ENCODE measurements around the gene DAD1. TPM values are rescaled to one million over a fixed set of nuclear protein-coding genes. Genes with fewer than 3 reads are reported as not detected.

DAD1 gene
- total RNA-seq, 1 experiment from 2014 or later, result 162 TPM

DNA sequence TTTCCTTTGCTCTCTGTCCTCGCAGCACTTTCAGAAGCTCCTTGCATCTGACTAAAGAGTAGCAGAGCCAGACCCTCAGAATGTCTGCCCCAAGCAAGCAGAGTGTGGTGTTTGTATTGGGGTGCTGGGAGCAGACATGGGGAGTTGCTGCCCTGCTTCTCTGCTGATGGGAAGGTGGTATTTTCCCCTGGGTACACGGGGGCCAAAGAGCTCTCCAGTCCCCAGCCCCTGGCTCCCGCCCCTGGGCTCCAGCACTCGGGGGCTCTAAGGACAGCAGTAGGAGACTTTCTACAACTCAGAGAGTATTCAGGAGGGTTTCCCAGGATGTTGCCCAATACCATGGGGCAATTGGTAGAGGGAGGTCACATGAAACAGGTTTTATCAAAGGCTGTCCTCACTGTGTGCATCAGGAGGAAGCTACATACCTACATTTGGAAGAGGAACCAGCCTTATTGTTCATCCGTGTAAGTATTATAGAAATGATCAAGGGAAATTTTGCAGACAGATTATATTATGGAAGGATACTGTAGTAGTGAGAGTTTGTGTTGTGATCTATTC, 50.3 kb downstream of the DAD1 start:
- Histone ChIP-seq H4K20me1 (ENCODE audit: insufficient read depth) (no peaks in the 10 kb centered on the region), H2AFZ (ENCODE audit: low read depth, low read length, poor library complexity, severe bottlenecking) (no peak overlapping the region), H3K4me1 (ENCODE audit: control insufficient read depth in 1 of 2, insufficient read depth in 2 of 2, low read length in 2 of 2) (peaks cover 12 to 22% of the 10 kb centered on the region in 2 experiments), H3K27me3 (ENCODE audit: insufficient read depth, low read length) (no peaks in the 10 kb centered on the region), H3K4me2 (ENCODE audit: low read length) (no peak overlapping the region), H3K4me3 (replicated peaks in 1 of 2; ENCODE audit: low read depth in 1 of 2, low read length in 2 of 2) (no peak overlapping the region), H3K9me3 (ENCODE audit: control insufficient read depth in 1 of 2, insufficient read depth in 1 of 2, low read depth in 1 of 2, low read length in 2 of 2) (no peaks in the 10 kb centered on the region), H3K9me2 (ENCODE audit: insufficient read depth) (no peaks in the 10 kb centered on the region), H3K27ac (ENCODE audit: low read depth, low read length) (no peak overlapping the region), H3K79me2 (ENCODE audit: insufficient read depth, low read length) (no peaks in the 10 kb centered on the region), H3K9ac (ENCODE audit: low read length) (no peak overlapping the region), H3K36me3 (ENCODE audit: control insufficient read depth in 1 of 2, insufficient read depth in 2 of 2, low read length in 2 of 2) (no peaks in the 10 kb centered on the region)
- CTCF ChIA-PET, result no interaction called here
- BruUV-seq (replicated peaks), result no TSS peak
- DNase-seq (ENCODE audit: low read depth, low spot score), result no peak
- RAD21 ChIA-PET (ENCODE audit: low non-redundant PET in 1 of 2, low total read pairs in 2 of 2, uncharacterized antibody in 2 of 2, unreplicated experiment in 2 of 2), result no interaction called here
- no peak for ATAC-seq
- POLR2A ChIA-PET, result no interaction called here
- TF ChIP-seq TCF7L2 (IDR thresholded peaks at IDR 0.05; ENCODE audit: borderline replicate concordance, extremely low read depth, insufficient read depth, insufficient read length) (no peak), CBX3 (IDR thresholded peaks at IDR 0.05; ENCODE audit: low read depth) (no peak), JUND (IDR thresholded peaks at IDR 0.05) (no peak), EZH2phosphoT487 (IDR thresholded peaks at IDR 0.05; ENCODE audit: borderline replicate concordance) (no peak), POLR2AphosphoS5 (IDR thresholded peaks at IDR 0.05; ENCODE audit: low read depth, low read length) (no peak), ZFX (IDR thresholded peaks at IDR 0.05) (no peak), SRF (IDR thresholded peaks at IDR 0.05; ENCODE audit: low read depth) (no peak), SP1 (IDR thresholded peaks at IDR 0.05; ENCODE audit: low read depth) (no peak), ELF1 (IDR thresholded peaks at IDR 0.05; ENCODE audit: borderline replicate concordance, low read depth) (no peak), ZNF274 (IDR thresholded peaks at IDR 0.05; ENCODE audit: low read depth, low read length) (no peak), YY1 (IDR thresholded peaks at IDR 0.05; ENCODE audit: extremely low read depth, insufficient replicate concordance, low read depth, low read length) (no peak), SIN3A (IDR thresholded peaks at IDR 0.05; ENCODE audit: low read depth) (no peak), RAD21 (IDR thresholded peaks at IDR 0.05; ENCODE audit: low read depth) (no peak), EZH2 (IDR thresholded peaks at IDR 0.05) (no peak), POLR2A (IDR thresholded peaks at IDR 0.05; ENCODE audit: borderline replicate concordance, extremely low read depth, insufficient read depth, insufficient read length) (no peak), EGR1 (IDR thresholded peaks at IDR 0.05; ENCODE audit: low read depth) (no peak)
- TF ChIP-seq, protein P1, sequence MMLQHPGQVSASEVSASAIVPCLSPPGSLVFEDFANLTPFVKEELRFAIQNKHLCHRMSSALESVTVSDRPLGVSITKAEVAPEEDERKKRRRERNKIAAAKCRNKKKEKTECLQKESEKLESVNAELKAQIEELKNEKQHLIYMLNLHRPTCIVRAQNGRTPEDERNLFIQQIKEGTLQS (IDR thresholded peaks at IDR 0.05), result no peak
- TF ChIP-seq, protein P2, sequence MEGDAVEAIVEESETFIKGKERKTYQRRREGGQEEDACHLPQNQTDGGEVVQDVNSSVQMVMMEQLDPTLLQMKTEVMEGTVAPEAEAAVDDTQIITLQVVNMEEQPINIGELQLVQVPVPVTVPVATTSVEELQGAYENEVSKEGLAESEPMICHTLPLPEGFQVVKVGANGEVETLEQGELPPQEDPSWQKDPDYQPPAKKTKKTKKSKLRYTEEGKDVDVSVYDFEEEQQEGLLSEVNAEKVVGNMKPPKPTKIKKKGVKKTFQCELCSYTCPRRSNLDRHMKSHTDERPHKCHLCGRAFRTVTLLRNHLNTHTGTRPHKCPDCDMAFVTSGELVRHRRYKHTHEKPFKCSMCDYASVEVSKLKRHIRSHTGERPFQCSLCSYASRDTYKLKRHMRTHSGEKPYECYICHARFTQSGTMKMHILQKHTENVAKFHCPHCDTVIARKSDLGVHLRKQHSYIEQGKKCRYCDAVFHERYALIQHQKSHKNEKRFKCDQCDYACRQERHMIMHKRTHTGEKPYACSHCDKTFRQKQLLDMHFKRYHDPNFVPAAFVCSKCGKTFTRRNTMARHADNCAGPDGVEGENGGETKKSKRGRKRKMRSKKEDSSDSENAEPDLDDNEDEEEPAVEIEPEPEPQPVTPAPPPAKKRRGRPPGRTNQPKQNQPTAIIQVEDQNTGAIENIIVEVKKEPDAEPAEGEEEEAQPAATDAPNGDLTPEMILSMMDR (IDR thresholded peaks at IDR 0.05 in 2 of 3, conservative IDR thresholded peaks at IDR 0.05 in 1 of 3; ENCODE audit: borderline replicate concordance in 1 of 3, insufficient read depth in 1 of 3, low read depth in 2 of 3, low read length in 2 of 3), result no peak
- TF ChIP-seq, protein P3, sequence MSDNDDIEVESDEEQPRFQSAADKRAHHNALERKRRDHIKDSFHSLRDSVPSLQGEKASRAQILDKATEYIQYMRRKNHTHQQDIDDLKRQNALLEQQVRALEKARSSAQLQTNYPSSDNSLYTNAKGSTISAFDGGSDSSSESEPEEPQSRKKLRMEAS (IDR thresholded peaks at IDR 0.05), result no peak
- intact Hi-C loops (cut with micrococcal nuclease), result no loop called here
